Astrocyte (in vitro differentiated cells and primary cell): ENCODE measurements around the gene TSC22D1. TPM values are rescaled to one million over a fixed set of nuclear protein-coding genes. Genes with fewer than 3 reads are reported as not detected.

Source experiments
- DNase-seq: peaks from one replicate; pipeline ENCODE4 v3.0.0-alpha.2; 2010; ENCODE audit warnings: low read depth
- FAIRE-seq: peaks from 2 replicates; lab custom pipeline; 2011; peaks lifted over from hg19 to GRCh38; lab: Jason Lieb, UNC
- H2AFZ ChIP-seq: 2 replicates; pipeline ENCODE4 v1.6.0; 2012; ENCODE audit warnings: low read depth, low read length, inconsistent platforms
- H3K27ac ChIP-seq: 2 replicates; pipeline ENCODE4 v1.5.1; 2011; ENCODE audit warnings: low read depth, low read length, inconsistent platforms
- H3K27me3 ChIP-seq: 2 replicates; pipeline ENCODE4 v1.6.0; 2011; ENCODE audit warnings: low read length, inconsistent platforms; ENCODE audit not compliant: insufficient read depth
- H3K36me3 ChIP-seq: 2 replicates; pipeline ENCODE4 v1.5.1; 2011; ENCODE audit warnings: low read length, inconsistent platforms; ENCODE audit not compliant: insufficient read depth
- H3K4me1 ChIP-seq: 2 replicates; pipeline ENCODE4 v1.5.1; 2011; ENCODE audit warnings: low read length, inconsistent platforms; ENCODE audit not compliant: insufficient read depth
- H3K4me2 ChIP-seq: 2 replicates; pipeline ENCODE4 v1.6.0; 2012; ENCODE audit warnings: low read length, inconsistent platforms
- H3K4me3 ChIP-seq: 2 replicates; pipeline ENCODE4 v1.5.1; 2011; ENCODE audit warnings: low read depth, mild to moderate bottlenecking, low read length, inconsistent platforms; ENCODE audit not compliant: insufficient read depth
- H3K79me2 ChIP-seq: 2 replicates; pipeline ENCODE4 v1.6.0; 2012; ENCODE audit warnings: mild to moderate bottlenecking, low read length, inconsistent platforms; ENCODE audit not compliant: insufficient read depth
- H3K9ac ChIP-seq: 2 replicates; pipeline ENCODE4 v1.6.0; 2012; ENCODE audit warnings: mild to moderate bottlenecking, low read length, inconsistent platforms
- H3K9me3 ChIP-seq: 2 replicates; pipeline ENCODE4 v1.5.1; 2012; ENCODE audit warnings: low read depth, mild to moderate bottlenecking, low read length, inconsistent platforms; ENCODE audit not compliant: insufficient read depth
- H4K20me1 ChIP-seq: 2 replicates; pipeline ENCODE4 v1.6.0; 2012; ENCODE audit warnings: low read length, inconsistent platforms; ENCODE audit not compliant: insufficient read depth
- H3K27ac Mint-ChIP-seq: one replicate; pipeline ENCODE4 v1.8.0; 2021; ENCODE audit warnings: mild to moderate bottlenecking, mixed read lengths; ENCODE audit not compliant: unreplicated experiment
- H3K27me3 Mint-ChIP-seq: one replicate; pipeline ENCODE4 v1.8.0; 2021; ENCODE audit warnings: low read depth, mixed read lengths; ENCODE audit not compliant: unreplicated experiment
- H3K36me3 Mint-ChIP-seq: one replicate; pipeline ENCODE4 v1.8.0; 2021; ENCODE audit warnings: low read depth, mixed read lengths; ENCODE audit not compliant: unreplicated experiment
- H3K4me1 Mint-ChIP-seq: one replicate; pipeline ENCODE4 v1.8.0; 2021; ENCODE audit warnings: low read depth, mixed read lengths; ENCODE audit not compliant: unreplicated experiment
- H3K4me3 Mint-ChIP-seq: one replicate; pipeline ENCODE4 v1.8.0; 2021; ENCODE audit warnings: mild to moderate bottlenecking, moderate library complexity, mixed read lengths; ENCODE audit not compliant: unreplicated experiment
- H3K9me3 Mint-ChIP-seq: one replicate; pipeline ENCODE4 v1.8.0; 2021; ENCODE audit warnings: mild to moderate bottlenecking, mixed read lengths; ENCODE audit not compliant: unreplicated experiment
- CTCF ChIP-seq: IDR thresholded peaks from 2 replicates; pipeline ENCODE4 v1.5.1; 2011; ENCODE audit warnings: low read depth, mild to moderate bottlenecking, inconsistent platforms, low read length, moderate library complexity; ENCODE audit not compliant: insufficient read depth
- EZH2 ChIP-seq: IDR thresholded peaks from 2 replicates; pipeline ENCODE4 v1.6.1; 2012; ENCODE audit warnings: mild to moderate bottlenecking, low read length, inconsistent platforms; ENCODE audit not compliant: insufficient read depth
- total RNA-seq: library from RNA; stranded (reverse); gene quantifications from 2 replicates; pipeline ENCODE4 v1.2.1, GENCODE V29; 2021

The TSC22D1 gene
- total RNA-seq, 1 donor from 2014 or later, result 96.2 TPM

- FAIRE-seq, result no peak
- Histone ChIP-seq H3K4me3 (no peak overlapping the region), H3K79me2 (peaks cover 14% of the 10 kb centered on the region)
These were observed 38.9 kb downstream of the TSC22D1 start for GRCh38 chr13:44537248-44537647.

GRCh38 chr13:44523146-44524015 lies 52.7 kb downstream of the TSC22D1 start:
- FAIRE-seq, result no peak
- H3K4me1 Mint-ChIP-seq, result peaks cover 5% of the 10 kb centered on the region
- H3K27ac Mint-ChIP-seq, result no peak overlapping the region
- peak overlapping the region; percentile 9 for H3K4me3 ChIP-seq
- H3K36me3 Mint-ChIP-seq, result no peaks in the 10 kb centered on the region
- no peaks in the 10 kb centered on the region for H3K9me3 ChIP-seq
- H3K27me3 Mint-ChIP-seq, result no peaks in the 10 kb centered on the region
- no peak overlapping the region for H2AFZ ChIP-seq
- H3K9me3 Mint-ChIP-seq, result no peaks in the 10 kb centered on the region
- H4K20me1 ChIP-seq, result peaks cover 11% of the 10 kb centered on the region
- no peaks in the 10 kb centered on the region for H3K27me3 ChIP-seq
- H3K36me3 ChIP-seq, result peaks cover 9% of the 10 kb centered on the region
- peaks cover 15% of the 10 kb centered on the region for H3K79me2 ChIP-seq
- H3K9ac ChIP-seq, result peak overlapping the region; percentile 50
- peak; percentile 88 for DNase-seq
- no peak for TF ChIP-seq EZH2
- TF ChIP-seq CTCF, result no peak
- H3K4me2 ChIP-seq, result peak overlapping the region; percentile 66
- peaks cover 10% of the 10 kb centered on the region for H3K4me1 ChIP-seq
- no peak overlapping the region for H3K4me3 Mint-ChIP-seq
- peak overlapping the region; percentile 59 for H3K27ac ChIP-seq

More at GRCh38 chr13:44537248-44537647, 38.9 kb downstream of the TSC22D1 start:
- DNase-seq, result no peak
- Histone ChIP-seq H3K4me1 (no peaks in the 10 kb centered on the region), H3K27ac (no peak overlapping the region), H4K20me1 (no peaks in the 10 kb centered on the region), H3K9me3 (no peaks in the 10 kb centered on the region), H3K36me3 (peaks cover 7% of the 10 kb centered on the region), H3K4me2 (no peak overlapping the region), H3K27me3 (no peaks in the 10 kb centered on the region), H2AFZ (no peak overlapping the region), H3K9ac (no peak overlapping the region)
- Mint-ChIP-seq H3K9me3 (no peaks in the 10 kb centered on the region), H3K4me3 (no peak overlapping the region), H3K36me3 (peaks cover 13% of the 10 kb centered on the region), H3K27ac (no peak overlapping the region), H3K27me3 (no peaks in the 10 kb centered on the region), H3K4me1 (peaks cover 7% of the 10 kb centered on the region)
- TF ChIP-seq CTCF, result no peak
- no peak for TF ChIP-seq EZH2

DNA sequence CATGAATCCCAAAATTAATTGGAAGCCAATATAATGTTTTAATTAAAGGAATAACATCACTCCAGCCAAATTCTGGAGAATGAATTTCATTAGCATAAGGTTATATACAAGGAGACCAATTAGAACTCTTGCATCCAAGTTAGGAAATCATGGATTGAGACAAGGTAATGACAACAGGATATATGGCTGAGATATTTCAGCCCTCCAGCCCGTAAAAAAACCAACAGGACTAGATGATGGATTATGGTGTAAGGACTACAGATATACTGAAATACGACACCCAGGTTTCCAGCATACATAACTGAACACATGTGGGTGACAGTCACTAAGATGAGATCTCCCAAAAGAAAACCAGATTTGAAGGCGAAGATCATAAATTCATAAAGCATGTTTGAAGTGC lies 56.5 kb downstream of the TSC22D1 start:
- Histone ChIP-seq H3K36me3 (peaks cover 7% of the 10 kb centered on the region), H3K27ac (no peak overlapping the region), H3K4me1 (peaks cover 10% of the 10 kb centered on the region), H3K9ac (no peak overlapping the region), H3K4me3 (no peak overlapping the region), H4K20me1 (no peaks in the 10 kb centered on the region), H3K9me3 (no peaks in the 10 kb centered on the region), H3K27me3 (no peaks in the 10 kb centered on the region), H2AFZ (no peak overlapping the region), H3K4me2 (no peak overlapping the region), H3K79me2 (peaks cover 10% of the 10 kb centered on the region)
- no peak for FAIRE-seq
- Mint-ChIP-seq H3K9me3 (no peaks in the 10 kb centered on the region), H3K27me3 (no peaks in the 10 kb centered on the region), H3K36me3 (peaks cover 1% of the 10 kb centered on the region), H3K4me1 (peaks cover 8% of the 10 kb centered on the region), H3K4me3 (no peak overlapping the region), H3K27ac (no peak overlapping the region)
- no peak for DNase-seq
- TF ChIP-seq EZH2, result no peak
- TF ChIP-seq CTCF, result no peak
